Trophoblast cell (in vitro differentiated cells and primary cell): ENCODE data around the gene PLXNB1.
A peak's percentile ranks its signal among the peaks of the same experiment; 100 is the strongest.

Experiments used
- DNase-seq, 2 donors: peaks; one replicate each; pipeline ENCODE4 v3.0.0-alpha.2; 2016
- H2AFZ ChIP-seq: 2 replicates; pipeline ENCODE4 v1.6.1; 2013; ENCODE audit warnings: low read length, moderate library complexity, mild to moderate bottlenecking; ENCODE audit not compliant: insufficient read depth, poor library complexity
- H2AK5ac ChIP-seq: 2 replicates; pipeline ENCODE4 v1.6.1; 2013; ENCODE audit warnings: mild to moderate bottlenecking, low read length
- H2BK120ac ChIP-seq: 2 replicates; pipeline ENCODE4 v1.6.1; 2013; ENCODE audit warnings: low read length, mild to moderate bottlenecking, moderate library complexity; ENCODE audit not compliant: insufficient read depth, poor library complexity
- H2BK12ac ChIP-seq: 2 replicates; pipeline ENCODE4 v1.6.1; 2013; ENCODE audit warnings: mild to moderate bottlenecking, low read length, moderate library complexity
- H2BK5ac ChIP-seq: 2 replicates; pipeline ENCODE4 v1.6.1; 2013; ENCODE audit warnings: low read length, low read depth, moderate library complexity, mild to moderate bottlenecking; ENCODE audit not compliant: poor library complexity
- H3K14ac ChIP-seq: 2 replicates; pipeline ENCODE4 v1.6.1; 2013; ENCODE audit warnings: mild to moderate bottlenecking, low read length
- H3K18ac ChIP-seq: 2 replicates; pipeline ENCODE4 v1.6.1; 2013; ENCODE audit warnings: mild to moderate bottlenecking, low read length
- H3K23ac ChIP-seq: 2 replicates; pipeline ENCODE4 v1.6.1; 2013; ENCODE audit warnings: low read length
- H3K27ac ChIP-seq: 2 replicates; pipeline ENCODE4 v1.5.1; 2013; ENCODE audit warnings: low read depth, mild to moderate bottlenecking, inconsistent platforms, low read length, moderate library complexity
- H3K27me3 ChIP-seq: 2 replicates; pipeline ENCODE4 v1.6.1; 2013; ENCODE audit warnings: inconsistent platforms, mild to moderate bottlenecking, low read length, moderate library complexity; ENCODE audit not compliant: insufficient read depth
- H3K36me3 ChIP-seq, 2 experiments: 1 replicate in 1 of 2; 2 replicates in 1 of 2; pipeline ENCODE4 v1.6.1; 2013; ENCODE audit warnings: low read length in 2 of 2, mild to moderate bottlenecking in 2 of 2, moderate library complexity in 1 of 2; ENCODE audit not compliant: insufficient read depth in 2 of 2, control insufficient read depth in 1 of 2
- H3K4ac ChIP-seq: 2 replicates; pipeline ENCODE4 v1.6.1; 2013; ENCODE audit warnings: low read depth, mild to moderate bottlenecking, low read length, moderate library complexity
- H3K4me1 ChIP-seq, 2 experiments: 1 replicate in 1 of 2; 2 replicates in 1 of 2; pipeline ENCODE4 v1.6.1; 2013; ENCODE audit warnings: low read length in 2 of 2, mild to moderate bottlenecking in 2 of 2, moderate library complexity in 1 of 2; ENCODE audit not compliant: insufficient read depth in 2 of 2, control insufficient read depth in 1 of 2
- H3K4me2 ChIP-seq: 2 replicates; pipeline ENCODE4 v1.6.1; 2013; ENCODE audit warnings: inconsistent platforms, mild to moderate bottlenecking, low read length, moderate library complexity
- H3K4me3 ChIP-seq: 2 replicates; pipeline ENCODE4 v1.5.1; 2013; ENCODE audit warnings: mild to moderate bottlenecking, low read depth, low read length, inconsistent platforms
- H3K79me1 ChIP-seq: one replicate; pipeline ENCODE4 v1.6.1; 2013; ENCODE audit warnings: low read length
- H3K79me2 ChIP-seq: 2 replicates; pipeline ENCODE4 v1.6.1; 2013; ENCODE audit warnings: low read length, mild to moderate bottlenecking; ENCODE audit not compliant: control insufficient read depth, insufficient read depth, poor library complexity
- H3K9ac ChIP-seq: 2 replicates; pipeline ENCODE4 v1.6.1; 2013; ENCODE audit warnings: mild to moderate bottlenecking, low read length
- H3K9me3 ChIP-seq: 2 replicates; pipeline ENCODE4 v1.6.1; 2013; ENCODE audit warnings: low read depth, mild to moderate bottlenecking, control low read depth, inconsistent platforms, low read length; ENCODE audit not compliant: insufficient read depth
- H4K12ac ChIP-seq: 2 replicates; pipeline ENCODE4 v1.6.1; 2013; ENCODE audit warnings: low read depth, mild to moderate bottlenecking, low read length, moderate library complexity
- H4K8ac ChIP-seq: 2 replicates; pipeline ENCODE4 v1.6.1; 2013; ENCODE audit warnings: low read depth, mild to moderate bottlenecking, low read length, moderate library complexity
- H4K91ac ChIP-seq: one replicate; pipeline ENCODE4 v1.6.1; 2013; ENCODE audit warnings: low read depth, mild to moderate bottlenecking, low read length, moderate library complexity
- WGBS: extraction: QIAGEN DNeasy Blood & Tissue Kit; methylation state at CpG from one replicate; pipeline ENCODE4 v1.1.7; 2013; ENCODE audit warnings: missing lambda C conversion rate; ENCODE audit not compliant: insufficient read length, insufficient coverage; ENCODE audit errors: extremely low coverage; 5-methylcytosine and 5-hydroxymethylcytosine counted together

Gene PLXNB1

DNA sequence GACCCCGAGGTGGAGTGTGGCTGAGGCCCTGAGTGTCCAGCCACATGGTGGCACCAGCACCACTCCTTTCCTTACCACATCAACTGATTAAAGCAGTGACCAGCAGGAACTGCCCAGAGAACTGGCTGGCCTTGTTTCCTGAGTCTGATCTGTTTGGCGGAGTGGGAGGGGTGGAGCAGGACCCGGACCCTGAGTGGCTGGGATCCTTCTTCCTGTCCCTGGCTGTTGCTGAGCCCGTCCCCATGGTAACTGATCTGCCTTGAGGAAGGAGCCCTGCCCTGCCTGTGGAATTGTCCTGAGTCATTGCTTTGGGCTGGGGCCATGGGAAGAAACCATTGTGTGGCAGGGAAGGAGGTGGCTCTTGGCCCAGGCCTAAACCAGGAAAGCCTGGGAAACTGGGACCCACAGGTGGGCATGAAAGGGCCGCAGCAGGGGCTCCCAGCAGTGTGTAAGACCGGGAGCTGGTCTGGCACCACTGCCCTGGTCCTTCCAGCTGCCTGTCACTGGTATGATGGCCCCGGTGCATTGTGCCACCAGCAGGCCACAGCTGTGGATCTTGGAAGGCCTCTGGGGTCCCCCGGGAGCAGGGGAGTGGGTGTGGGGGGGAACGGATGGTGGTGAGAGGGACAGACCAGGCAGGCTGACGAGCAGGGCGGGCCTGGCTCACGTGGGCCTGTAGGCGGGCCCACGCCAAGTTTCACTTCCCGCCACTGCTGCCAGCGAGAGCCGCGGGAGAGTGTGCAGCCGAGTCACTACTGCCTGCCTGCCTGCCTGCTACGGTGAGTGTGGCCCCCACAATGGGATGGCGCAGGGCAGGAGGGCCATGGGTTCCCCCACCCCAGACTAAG is 35.9 kb upstream of the PLXNB1 start:
- peak; percentile 99 to 100 for DNase-seq
- peak overlapping the region; percentile 6 for H2AFZ ChIP-seq
- no CpG with 5 or more reads among the region's 21 CpGs for WGBS
- H3K27ac ChIP-seq = peak overlapping the region; percentile 95
- no peak overlapping the region for H3K23ac ChIP-seq
- H4K8ac ChIP-seq = peak overlapping the region; percentile 72
- H3K79me2 ChIP-seq = peaks cover 6% of the 10 kb centered on the region
- peak overlapping the region; percentile 24 for H3K4me2 ChIP-seq
- H3K4me3 ChIP-seq = no peak overlapping the region
- peak overlapping the region; percentile 88 for H2BK5ac ChIP-seq
- H3K9me3 ChIP-seq = no peaks in the 10 kb centered on the region
- peaks cover 12 to 14% of the 10 kb centered on the region in 2 experiments for H3K4me1 ChIP-seq
- peak overlapping the region; percentile 47 for H3K18ac ChIP-seq
- H2BK12ac ChIP-seq = peak overlapping the region; percentile 85
- peak overlapping the region; percentile 50 for H2AK5ac ChIP-seq
- H4K91ac ChIP-seq = peak overlapping the region; percentile 99
- H3K79me1 ChIP-seq = peaks cover 10% of the 10 kb centered on the region
- peak overlapping the region; percentile 78 for H3K4ac ChIP-seq
- peak overlapping the region; percentile 6 for H3K9ac ChIP-seq
- H3K27me3 ChIP-seq = no peaks in the 10 kb centered on the region
- H4K12ac ChIP-seq = peak overlapping the region; percentile 61
- peaks cover 43 to 55% of the 10 kb centered on the region in 2 experiments for H3K36me3 ChIP-seq
- peak overlapping the region; percentile 78 for H3K14ac ChIP-seq
- H2BK120ac ChIP-seq = peak overlapping the region; percentile 92

- H3K4me1 ChIP-seq = peaks cover 8 to 12% of the 10 kb centered on the region in 2 experiments
- H4K91ac ChIP-seq = peak overlapping the region; percentile 14
- no peak overlapping the region for H3K18ac ChIP-seq
- no peak for DNase-seq
- peak overlapping the region; percentile 21 for H3K14ac ChIP-seq
- no peak overlapping the region for H3K4me2 ChIP-seq
- no peaks in the 10 kb centered on the region for H3K27me3 ChIP-seq
- peaks cover 10% of the 10 kb centered on the region for H3K79me1 ChIP-seq
- H3K4ac ChIP-seq = no peak overlapping the region
- H3K27ac ChIP-seq = peak overlapping the region; percentile 14
- no peak overlapping the region for H2AFZ ChIP-seq
- no peak overlapping the region for H2BK5ac ChIP-seq
- peak overlapping the region; percentile 40 for H2AK5ac ChIP-seq
- peak overlapping the region; percentile 10 for H4K12ac ChIP-seq
- no peaks in the 10 kb centered on the region for H3K9me3 ChIP-seq
- H2BK12ac ChIP-seq = no peak overlapping the region
- H4K8ac ChIP-seq = no peak overlapping the region
- WGBS = no CpG with 5 or more reads among the region's 7 CpGs
- H3K9ac ChIP-seq = no peak overlapping the region
- no peak overlapping the region for H2BK120ac ChIP-seq
- no peak overlapping the region for H3K4me3 ChIP-seq
- H3K23ac ChIP-seq = no peak overlapping the region
- H3K36me3 ChIP-seq = peaks cover 47 to 58% of the 10 kb centered on the region in 2 experiments
- peaks cover 6% of the 10 kb centered on the region for H3K79me2 ChIP-seq
These were observed 35.3 kb upstream of the PLXNB1 start for GRCh38 chr3:48465237-48465530.

- peak overlapping the region; percentile 14 for H3K27ac ChIP-seq
- H3K23ac ChIP-seq = no peak overlapping the region
- H4K91ac ChIP-seq = no peak overlapping the region
- H3K4ac ChIP-seq = no peak overlapping the region
- H3K18ac ChIP-seq = no peak overlapping the region
- no peak overlapping the region for H3K4me2 ChIP-seq
- H4K12ac ChIP-seq = no peak overlapping the region
- H3K9me3 ChIP-seq = no peaks in the 10 kb centered on the region
- H2BK120ac ChIP-seq = no peak overlapping the region
- H3K4me3 ChIP-seq = no peak overlapping the region
- no CpG with 5 or more reads among the region's 17 CpGs for WGBS
- DNase-seq = no peak
- H3K4me1 ChIP-seq = peaks cover 11 to 14% of the 10 kb centered on the region in 2 experiments
- H3K79me2 ChIP-seq = peaks cover 6% of the 10 kb centered on the region
- peaks cover 51 to 62% of the 10 kb centered on the region in 2 experiments for H3K36me3 ChIP-seq
- H2BK5ac ChIP-seq = no peak overlapping the region
- H2AFZ ChIP-seq = no peak overlapping the region
- H3K14ac ChIP-seq = no peak overlapping the region
- H2AK5ac ChIP-seq = no peak overlapping the region
- H4K8ac ChIP-seq = no peak overlapping the region
- no peaks in the 10 kb centered on the region for H3K27me3 ChIP-seq
- no peak overlapping the region for H2BK12ac ChIP-seq
- peaks cover 10% of the 10 kb centered on the region for H3K79me1 ChIP-seq
- no peak overlapping the region for H3K9ac ChIP-seq
These were observed 34.9 kb upstream of the PLXNB1 start for GRCh38 chr3:48464713-48465221.

- no peak for DNase-seq
- WGBS = no CpG with 5 or more reads among the region's 9 CpGs
These were observed 33.8 kb upstream of the PLXNB1 start for GRCh38 chr3:48463703-48464102.

More at GRCh38 chr3:48463703-48464102, 33.8 kb upstream of the PLXNB1 start:
- Histone ChIP-seq H3K14ac (no peak overlapping the region), H2BK12ac (no peak overlapping the region), H2AK5ac (no peak overlapping the region), H4K12ac (no peak overlapping the region), H3K18ac (no peak overlapping the region), H4K8ac (no peak overlapping the region), H3K9ac (no peak overlapping the region), H2BK120ac (no peak overlapping the region), H4K91ac (no peak overlapping the region), H3K4me1 (peaks cover 13 to 16% of the 10 kb centered on the region in 2 experiments), H3K27ac (no peak overlapping the region), H2AFZ (no peak overlapping the region), H3K4me3 (no peak overlapping the region), H3K4me2 (no peak overlapping the region), H3K27me3 (no peaks in the 10 kb centered on the region), H2BK5ac (no peak overlapping the region), H3K23ac (no peak overlapping the region), H3K9me3 (no peaks in the 10 kb centered on the region), H3K79me2 (peaks cover 6% of the 10 kb centered on the region), H3K36me3 (peaks cover 48 to 59% of the 10 kb centered on the region in 2 experiments), H3K4ac (no peak overlapping the region), H3K79me1 (peaks cover 11% of the 10 kb centered on the region)
